Uterus (tissue), 2 donors: Measurements from ENCODE around the gene GRIA1.

Experiments used
- POLR2A ChIP-seq, 2 donors: fragments of 450-650 bp; IDR thresholded peaks; one replicate each; pipeline ENCODE4 v1.6.1; 2016; ENCODE audit warnings: antibody characterized with exemption in 2 of 2, mild to moderate bottlenecking in 1 of 2, moderate library complexity in 1 of 2
- TF ChIP-seq, protein P1 (sequence below), 4 experiments: fragments of 200-600 bp in 2 of 4; fragments of 450-650 bp in 2 of 4; sonication (generic) in 2 of 4; IDR thresholded peaks; one replicate each; pipeline ENCODE4 v1.5.1; 2016 to 2019; ENCODE audit warnings: antibody characterized with exemption in 4 of 4, mild to moderate bottlenecking in 2 of 4, moderate library complexity in 1 of 4

DNA sequence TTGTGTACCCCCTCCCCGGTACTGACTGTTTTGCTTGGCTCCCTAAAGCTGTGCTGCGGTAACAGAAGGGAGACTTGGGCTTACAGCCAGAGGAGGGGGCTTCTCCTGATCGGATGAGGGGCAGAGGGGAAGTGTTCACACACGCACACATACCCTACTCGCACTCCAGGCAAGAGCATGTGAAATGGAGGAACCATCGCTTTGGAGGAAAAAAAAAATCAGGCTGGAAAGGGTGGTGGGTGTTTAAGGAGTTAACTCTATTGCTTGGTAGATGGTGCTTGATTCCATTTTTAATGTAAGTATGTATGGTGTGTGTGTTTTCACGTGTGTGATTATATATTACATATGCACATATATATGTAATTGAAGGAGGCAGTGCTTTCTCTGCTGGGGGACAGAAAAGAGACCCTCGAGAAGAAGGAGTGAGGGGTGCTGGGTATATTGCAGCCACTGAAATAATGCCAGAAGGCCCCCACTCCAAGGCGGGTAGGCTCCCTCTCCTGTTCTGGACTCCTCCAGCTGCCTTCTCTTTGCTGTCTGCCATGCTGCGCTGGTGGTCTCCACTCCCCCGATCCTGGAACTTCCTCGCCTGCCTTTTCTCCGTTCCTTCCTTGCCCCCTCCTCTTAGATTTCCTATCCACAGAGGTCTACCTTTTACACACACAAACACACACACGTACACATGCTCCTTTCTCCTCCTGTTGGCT, 721 bp downstream of the GRIA1 start:
- TF ChIP-seq, protein P1, sequence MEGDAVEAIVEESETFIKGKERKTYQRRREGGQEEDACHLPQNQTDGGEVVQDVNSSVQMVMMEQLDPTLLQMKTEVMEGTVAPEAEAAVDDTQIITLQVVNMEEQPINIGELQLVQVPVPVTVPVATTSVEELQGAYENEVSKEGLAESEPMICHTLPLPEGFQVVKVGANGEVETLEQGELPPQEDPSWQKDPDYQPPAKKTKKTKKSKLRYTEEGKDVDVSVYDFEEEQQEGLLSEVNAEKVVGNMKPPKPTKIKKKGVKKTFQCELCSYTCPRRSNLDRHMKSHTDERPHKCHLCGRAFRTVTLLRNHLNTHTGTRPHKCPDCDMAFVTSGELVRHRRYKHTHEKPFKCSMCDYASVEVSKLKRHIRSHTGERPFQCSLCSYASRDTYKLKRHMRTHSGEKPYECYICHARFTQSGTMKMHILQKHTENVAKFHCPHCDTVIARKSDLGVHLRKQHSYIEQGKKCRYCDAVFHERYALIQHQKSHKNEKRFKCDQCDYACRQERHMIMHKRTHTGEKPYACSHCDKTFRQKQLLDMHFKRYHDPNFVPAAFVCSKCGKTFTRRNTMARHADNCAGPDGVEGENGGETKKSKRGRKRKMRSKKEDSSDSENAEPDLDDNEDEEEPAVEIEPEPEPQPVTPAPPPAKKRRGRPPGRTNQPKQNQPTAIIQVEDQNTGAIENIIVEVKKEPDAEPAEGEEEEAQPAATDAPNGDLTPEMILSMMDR (IDR thresholded peaks at IDR 0.05) = no peak
- TF ChIP-seq POLR2A (IDR thresholded peaks at IDR 0.05) = no peak
